ENCODE measurements around the gene TMEM131. TPM values are rescaled to one million over a fixed set of nuclear protein-coding genes. Genes with fewer than 3 reads are reported as not detected.

Gene TMEM131
- total RNA-seq, 1 donor from 2014 or later: 28.9 TPM

- intact Hi-C loops (cut with micrococcal nuclease): no loop called here
Measured at GRCh38 chr2:97706708-97707345, 288.9 kb downstream of the TMEM131 start.

More at GRCh38 chr2:97706708-97707345, 288.9 kb downstream of the TMEM131 start:
- DNase-seq: no peak
- Histone ChIP-seq H3K36me3 (no peaks in the 10 kb centered on the region), H3K4me3 (no peak overlapping the region), H3K4me1 (peaks cover 7% of the 10 kb centered on the region), H3K27ac (replicated peaks) (no peak overlapping the region), H3K9me3 (replicated peaks) (no peaks in the 10 kb centered on the region), H3K27me3 (ENCODE audit: low read depth) (peaks cover 4% of the 10 kb centered on the region)
- TF ChIP-seq CTCF (IDR thresholded peaks at IDR 0.05; ENCODE audit: borderline replicate concordance): no peak

Other genes with a start within 250 kb of the TMEM131 start
- gene VWA3B, start 91.2 kb upstream of the TMEM131 start, total RNA-seq: 0.52 TPM

All from left ventricle myocardium inferior (tissue), 1 donor.